GM18526 (cell line): ENCODE data around the gene ABCC1.

ENCODE experiments used
- POLR2A ChIP-seq: IDR thresholded peaks from 3 replicates; pipeline ENCODE4 v1.6.1; 2011; ENCODE audit not compliant: insufficient read length; ENCODE audit errors: extremely low read depth

Gene ABCC1

DNA sequence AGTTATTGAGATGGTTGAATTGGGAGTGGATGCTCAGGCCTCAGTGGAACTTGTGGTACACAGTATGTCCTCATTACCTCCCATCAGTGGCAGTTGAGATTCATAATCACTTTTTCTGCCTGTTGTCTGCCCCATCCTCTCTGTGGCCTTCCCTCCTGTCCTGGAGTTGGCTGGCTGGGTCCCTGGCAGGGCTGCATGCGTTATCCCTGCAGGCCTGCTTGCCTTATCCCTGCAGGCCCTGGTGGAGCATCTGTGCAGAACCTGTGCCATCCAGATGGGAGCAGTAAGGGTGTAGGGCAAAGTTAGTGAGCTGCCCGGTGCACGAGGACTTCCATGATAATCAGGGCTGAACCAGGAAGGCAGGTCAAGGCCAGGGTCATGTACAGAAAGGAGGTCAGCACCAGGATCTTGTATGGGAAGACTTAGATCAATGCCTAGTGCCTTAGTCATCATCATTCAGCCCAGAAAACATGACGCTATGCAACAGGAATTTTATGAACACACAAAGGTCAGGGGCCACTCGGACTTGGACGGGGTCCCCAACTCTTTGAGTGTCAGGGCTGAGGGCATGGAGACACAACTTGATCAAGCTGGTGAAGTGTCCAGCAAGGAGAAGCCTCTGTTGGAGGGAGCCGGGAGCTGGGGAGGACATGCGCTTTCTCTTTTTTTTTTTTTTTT, 47.2 kb downstream of the ABCC1 start:
- TF ChIP-seq POLR2A: no peak

DNA sequence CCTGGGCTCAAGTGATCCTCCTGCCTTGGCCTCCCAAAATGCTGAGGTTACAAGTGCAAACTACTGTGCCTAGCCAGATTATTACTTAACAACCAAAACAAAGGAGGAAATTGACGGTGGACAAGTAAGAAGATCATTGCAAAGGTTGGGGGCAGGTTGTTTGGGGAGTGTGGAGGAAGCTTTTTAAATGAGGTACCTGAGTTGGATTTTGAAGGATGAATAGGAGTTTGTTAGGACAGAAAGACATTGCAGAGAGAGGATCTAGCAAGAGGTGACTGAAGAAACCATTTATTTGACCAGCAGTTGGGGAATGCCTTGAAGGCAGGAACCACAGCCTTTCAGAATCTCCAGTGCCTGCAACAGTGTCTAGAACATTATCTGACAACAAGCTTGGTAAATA, 51.3 kb downstream of the ABCC1 start:
- TF ChIP-seq POLR2A: no peak

DNA sequence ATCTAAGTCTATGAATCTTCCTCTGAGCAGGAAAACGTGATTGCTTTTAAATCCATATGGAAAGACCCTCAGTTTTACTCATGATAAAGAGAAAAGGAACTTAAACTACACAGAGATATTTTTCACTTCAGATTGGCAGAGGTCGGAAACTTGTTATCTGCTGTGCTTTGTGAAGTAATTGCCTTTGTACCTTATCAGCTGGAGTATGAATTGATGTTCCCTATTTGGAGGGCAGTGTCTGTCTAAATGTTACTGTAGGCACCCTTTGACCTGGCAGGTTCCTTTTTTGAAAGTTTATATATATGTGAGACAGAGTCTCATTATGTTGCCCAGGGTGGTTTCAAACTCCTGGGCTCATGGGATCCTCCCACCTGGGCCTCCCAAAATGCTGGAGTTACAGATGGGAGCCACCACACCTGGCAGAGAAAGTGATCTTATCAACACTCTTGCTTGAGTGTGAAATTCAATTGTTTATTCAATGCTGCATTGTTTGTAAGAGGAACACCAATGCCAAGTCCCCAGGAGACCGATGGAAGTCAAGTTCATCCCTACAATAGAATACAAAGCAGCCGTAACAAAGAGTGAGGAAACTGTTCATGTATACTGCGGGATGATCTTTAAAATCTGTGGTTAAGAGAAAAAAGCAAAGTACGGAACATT, 52.3 kb downstream of the ABCC1 start:
- TF ChIP-seq POLR2A: no peak

DNA sequence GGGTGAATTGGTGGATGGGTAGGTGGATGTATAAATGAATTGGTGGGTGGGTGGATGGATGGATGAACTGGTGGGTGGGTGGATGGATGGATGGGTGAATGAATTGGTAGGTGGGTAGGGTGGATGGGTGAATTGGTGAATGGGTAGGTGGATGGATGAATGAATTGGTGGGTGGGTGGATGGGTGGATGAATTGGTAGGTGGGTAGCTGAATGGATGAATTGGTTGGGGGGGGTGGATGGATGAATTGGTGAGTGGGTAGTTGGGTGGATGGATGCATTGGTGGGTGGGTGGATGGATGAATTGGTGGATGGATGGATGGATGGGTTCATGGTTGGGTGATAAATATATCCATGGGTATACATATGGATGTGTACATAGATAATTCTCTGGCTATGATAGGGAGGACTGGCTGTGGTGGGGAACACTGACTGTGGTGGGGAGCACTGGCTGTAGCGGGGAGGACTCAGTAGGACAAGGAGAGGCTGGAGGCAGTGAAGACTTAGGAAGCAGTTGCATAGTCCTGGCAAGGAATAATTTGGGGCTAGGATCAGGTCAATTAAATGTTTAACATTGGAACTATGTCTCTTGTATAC, 54.4 kb downstream of the ABCC1 start:
- no peak for TF ChIP-seq POLR2A

DNA sequence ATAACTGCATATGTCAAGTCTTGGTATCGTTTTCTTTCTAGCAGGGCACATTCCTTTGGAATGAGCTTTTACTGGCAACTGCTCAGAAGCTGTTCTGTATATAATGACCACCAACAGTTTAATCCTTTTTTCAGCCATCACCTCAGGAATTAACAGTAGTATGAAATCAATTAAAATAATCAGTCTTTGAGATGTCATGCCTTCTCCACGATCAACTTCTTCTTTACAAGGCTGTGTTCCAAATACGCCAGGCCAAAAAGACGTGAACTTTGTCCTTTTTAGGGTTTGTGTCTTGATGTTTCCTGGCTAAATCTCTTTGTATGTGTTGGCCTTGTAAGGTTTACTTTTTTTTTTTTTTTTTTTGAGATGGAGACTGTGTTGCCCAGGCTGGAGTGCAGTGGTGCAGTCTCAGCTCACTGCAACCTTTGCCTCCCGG, 54.9 kb downstream of the ABCC1 start:
- no peak for TF ChIP-seq POLR2A

DNA sequence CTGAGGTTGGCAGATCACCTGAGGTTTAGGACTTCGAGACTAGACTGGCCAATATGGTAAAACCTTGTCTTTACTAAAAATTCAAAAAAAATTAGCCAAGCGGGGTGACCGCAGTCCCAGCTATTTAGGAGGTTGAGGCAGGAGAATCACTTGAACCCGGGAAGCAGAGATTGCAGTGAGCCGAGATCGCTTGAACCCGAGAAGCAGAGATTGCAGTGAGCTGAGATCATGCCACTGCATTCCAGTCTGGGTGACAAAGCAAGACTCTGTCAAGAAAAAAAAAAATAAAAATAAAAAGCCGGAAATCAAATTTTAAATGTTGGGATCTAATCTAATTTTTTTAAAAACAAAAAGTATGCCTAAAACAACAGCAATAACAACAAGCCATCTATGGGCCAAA, 56.3 kb downstream of the ABCC1 start:
- TF ChIP-seq POLR2A: no peak

DNA sequence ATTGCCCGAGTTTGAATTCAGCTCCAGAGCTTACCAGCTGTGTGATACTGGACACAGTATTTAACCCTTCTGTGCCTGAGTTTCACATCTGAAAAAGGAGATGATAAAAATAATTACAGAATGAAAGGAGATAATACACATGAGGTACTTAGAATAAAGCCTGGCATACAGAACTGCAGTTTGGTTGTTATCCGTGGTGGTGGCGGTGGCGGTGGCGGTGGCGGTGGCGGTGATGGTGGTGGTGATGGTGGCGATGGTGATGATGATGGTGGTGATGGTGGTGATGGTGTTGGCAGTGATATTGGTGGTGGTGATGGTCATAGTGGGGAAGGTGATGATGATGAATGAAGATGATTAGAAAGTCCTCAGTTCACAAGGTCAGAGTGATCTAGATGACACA, 57.2 kb downstream of the ABCC1 start:
- TF ChIP-seq POLR2A: no peak

DNA sequence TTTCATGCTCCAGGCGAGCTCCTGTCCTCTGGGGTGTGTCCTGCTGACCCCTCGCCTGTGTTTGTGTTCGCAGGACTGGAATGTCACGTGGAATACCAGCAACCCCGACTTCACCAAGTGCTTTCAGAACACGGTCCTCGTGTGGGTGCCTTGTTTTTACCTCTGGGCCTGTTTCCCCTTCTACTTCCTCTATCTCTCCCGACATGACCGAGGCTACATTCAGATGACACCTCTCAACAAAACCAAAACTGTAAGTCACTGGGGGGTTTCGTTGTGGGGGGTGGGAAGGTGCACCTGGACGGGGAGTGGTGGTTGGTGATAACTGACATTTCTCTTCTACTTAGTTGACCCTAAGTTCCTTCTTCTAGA, 58.3 kb downstream of the ABCC1 start:
- no peak for TF ChIP-seq POLR2A

DNA sequence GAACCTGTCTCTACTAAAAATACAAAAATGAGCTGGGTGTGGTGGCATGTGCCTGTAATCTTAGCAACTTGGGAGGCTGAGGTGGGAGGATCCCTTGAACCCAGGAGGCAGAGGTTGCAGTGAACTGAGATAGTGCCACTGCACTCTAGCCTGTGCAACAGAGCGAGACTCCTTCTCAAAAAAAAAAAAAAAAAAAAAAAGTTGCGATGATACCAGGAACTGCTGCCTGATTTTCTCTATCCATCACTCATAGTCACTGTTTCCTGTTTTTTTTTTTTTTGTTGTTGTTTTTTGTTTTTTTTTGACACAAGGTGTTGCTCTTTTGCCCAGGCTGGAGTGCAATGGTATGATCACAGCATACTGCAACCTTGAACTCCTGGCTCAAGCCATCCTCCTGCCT, 59.2 kb downstream of the ABCC1 start:
- no peak for TF ChIP-seq POLR2A

DNA sequence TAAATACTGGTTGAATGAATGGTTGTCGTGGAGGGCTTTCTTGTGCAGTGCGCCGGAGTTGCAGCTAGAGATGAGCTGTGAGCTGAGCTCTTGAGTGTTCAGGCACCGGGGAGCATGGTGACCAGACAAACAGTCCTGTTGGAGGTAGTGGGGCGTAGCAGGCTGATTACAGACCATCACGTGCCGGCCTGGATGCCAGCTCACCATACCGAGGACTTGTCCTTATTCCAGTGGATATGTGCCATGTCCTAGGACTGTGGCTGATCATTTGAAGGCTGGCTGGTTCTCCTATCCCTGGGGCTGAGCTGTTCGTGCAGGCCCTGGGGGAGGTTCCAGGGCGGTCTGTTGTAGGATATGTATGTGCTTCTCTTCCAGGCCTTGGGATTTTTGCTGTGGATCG, 60.0 kb downstream of the ABCC1 start:
- TF ChIP-seq POLR2A: no peak

DNA sequence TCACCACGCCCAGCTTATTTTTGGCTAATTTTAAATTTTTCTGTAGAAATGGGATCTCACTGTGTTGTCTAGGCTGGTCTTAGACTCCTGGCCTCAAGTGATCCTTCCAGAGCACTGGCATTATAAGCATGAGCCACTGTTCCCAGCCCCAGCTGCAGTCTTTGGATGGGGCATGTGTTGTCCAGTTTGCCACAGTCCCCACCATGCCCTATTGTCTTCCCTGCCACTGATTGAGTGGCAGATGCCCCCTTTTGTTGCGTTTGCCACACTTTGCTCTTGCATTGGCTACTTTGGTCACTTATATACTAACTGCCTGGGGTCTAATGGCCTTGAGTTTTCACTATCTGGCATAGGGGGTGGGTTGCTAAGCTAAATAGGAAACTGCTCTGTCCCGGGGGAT, 60.8 kb downstream of the ABCC1 start:
- no peak for TF ChIP-seq POLR2A

DNA sequence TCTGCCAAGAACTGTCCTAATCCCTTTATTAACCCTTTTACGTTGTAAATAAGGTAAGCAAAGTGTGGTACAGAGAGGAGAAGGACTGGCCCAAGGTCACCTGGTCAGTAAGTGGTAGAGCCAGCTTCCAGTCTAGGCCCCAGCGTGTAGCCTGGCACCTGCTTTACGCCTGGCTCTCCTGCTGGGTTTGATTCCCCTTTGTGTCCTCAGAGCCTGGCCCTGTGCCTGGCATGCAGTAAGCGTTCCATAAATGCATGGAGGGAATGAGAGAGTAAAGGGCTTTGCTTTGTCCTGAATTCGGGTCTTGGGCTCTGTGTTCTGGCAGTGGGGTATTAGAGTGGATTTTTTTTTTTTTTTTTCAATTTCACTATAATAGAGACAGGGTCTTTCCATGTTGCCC, 62.7 kb downstream of the ABCC1 start:
- no peak for TF ChIP-seq POLR2A

DNA sequence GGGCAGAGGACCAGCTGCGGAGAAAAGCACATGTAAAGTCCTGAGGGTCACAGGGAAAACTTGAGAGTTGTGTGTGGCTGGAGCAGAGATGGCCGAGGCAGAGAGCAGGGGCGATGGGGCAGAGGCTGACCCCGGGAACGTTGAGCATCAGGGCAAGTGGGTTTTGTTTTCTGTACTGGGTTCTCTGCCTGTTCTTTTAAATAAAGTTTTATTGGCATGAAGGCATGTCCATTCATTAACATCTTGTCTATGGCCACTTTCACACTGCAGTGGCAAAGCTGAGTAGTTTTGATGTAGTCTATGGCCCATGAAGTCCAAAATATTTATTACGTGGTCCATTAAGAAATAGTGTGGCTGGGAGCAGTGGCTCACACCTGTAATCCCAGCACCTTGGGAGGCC, 64.4 kb downstream of the ABCC1 start:
- TF ChIP-seq POLR2A: no peak

DNA sequence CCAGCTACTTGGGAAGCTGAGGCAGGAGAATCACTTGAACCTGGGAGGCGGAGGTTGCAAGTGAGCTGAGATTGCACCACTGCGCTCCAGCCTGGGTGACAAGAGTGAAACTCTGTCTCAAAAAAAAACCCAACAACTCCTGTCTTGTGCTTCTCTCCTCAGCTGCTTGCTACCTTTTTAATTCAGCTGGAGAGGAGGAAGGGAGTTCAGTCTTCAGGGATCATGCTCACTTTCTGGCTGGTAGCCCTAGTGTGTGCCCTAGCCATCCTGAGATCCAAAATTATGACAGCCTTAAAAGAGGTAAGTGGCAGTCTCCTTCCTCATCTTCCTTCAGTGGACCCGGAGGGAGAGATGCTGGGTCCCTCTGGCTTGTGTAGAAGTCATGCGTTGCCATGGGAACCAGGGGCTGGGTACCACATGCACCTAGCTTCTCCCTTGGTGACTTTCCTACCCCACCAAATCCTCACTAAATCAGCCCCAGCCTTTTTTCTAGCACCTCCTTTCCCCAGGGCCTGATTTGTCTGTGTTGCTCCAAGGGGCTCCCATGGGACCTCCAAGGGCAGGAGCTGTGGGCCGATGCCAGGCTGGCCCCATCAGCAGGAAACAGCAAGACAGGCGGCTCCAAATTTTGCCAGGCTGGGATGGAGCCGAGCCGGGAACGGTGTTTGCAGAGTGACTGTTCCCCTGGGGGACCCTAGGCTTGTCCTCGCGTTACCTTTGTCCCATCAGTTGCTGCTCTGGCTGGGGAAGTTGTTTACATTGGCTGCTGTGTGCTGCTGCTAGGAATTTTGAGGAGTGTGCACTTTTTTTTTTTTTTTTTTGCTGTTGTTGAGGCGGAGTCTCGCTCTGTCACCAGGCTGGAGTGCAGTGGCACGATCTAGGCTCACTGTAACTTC, 65.2 kb downstream of the ABCC1 start:
- TF ChIP-seq POLR2A: no peak

DNA sequence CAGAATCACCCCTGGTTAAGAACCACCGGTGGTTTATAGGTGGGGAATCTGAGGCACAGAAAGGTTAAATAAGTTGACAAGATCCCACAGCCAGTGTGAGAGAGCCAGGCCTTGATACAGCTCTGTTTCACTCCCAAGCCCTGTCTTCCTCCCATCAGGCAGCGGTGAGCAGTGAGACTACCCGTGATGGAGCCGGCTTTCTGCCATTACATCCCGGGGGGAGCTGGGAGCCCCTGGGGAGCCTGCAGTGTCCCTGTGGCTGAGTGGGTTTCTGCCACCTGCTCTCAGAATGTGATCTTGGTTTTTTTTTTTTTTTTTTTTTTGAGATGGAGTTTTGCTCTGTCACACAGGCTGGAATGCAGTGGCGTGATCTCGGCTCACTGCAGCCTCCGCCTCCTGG, 66.4 kb downstream of the ABCC1 start:
- TF ChIP-seq POLR2A: no peak
